AG04449 (cell line): ENCODE measurements around the gene TBL1XR1.

Experiments used
- CTCF ChIA-PET: fragments of 350-600 bp; formaldehyde crosslinking; extraction: SDS; loops from one replicate; lab custom pipeline; 2021; ENCODE audit warnings: antibody characterized with exemption; lab: Yijun Ruan, JAX
- POLR2A ChIA-PET: fragments of 400-600, 350-600 bp; formaldehyde crosslinking; extraction: SDS; loops from one replicate; lab custom pipeline; 2020; ENCODE audit warnings: antibody characterized with exemption, inconsistent platforms; lab: Yijun Ruan, JAX
- DNase-seq: peaks from one replicate; pipeline ENCODE4 v3.0.0-alpha.2; 2010; ENCODE audit warnings: low read depth, low spot score
- H3K4me3 ChIP-seq: 2 replicates; pipeline ENCODE4 v1.5.1; 2011; ENCODE audit warnings: low read depth, mild to moderate bottlenecking, control low read depth, low read length
- CTCF ChIP-seq: IDR thresholded peaks from one replicate; pipeline ENCODE4 v1.5.1; 2011; ENCODE audit warnings: mild to moderate bottlenecking, moderate library complexity, low read length, control low read depth, inconsistent platforms; ENCODE audit not compliant: insufficient read depth; ENCODE audit errors: missing control alignments

The TBL1XR1 gene

GRCh38 chr3:177133860-177134815 lies 63.1 kb downstream of the TBL1XR1 start:
- ChIA-PET CTCF (interaction anchor here (0.6 kb wide), 1 partner anchor 9 kb away, joined by 3 read pairs; no protein-coding TSS in a partner anchor), POLR2A (no interaction called here)
- no peak overlapping the region for H3K4me3 ChIP-seq
- no peak for DNase-seq
- no peak for TF ChIP-seq CTCF

- no peak for DNase-seq
- no peak for TF ChIP-seq CTCF
- ChIA-PET CTCF (no interaction called here), POLR2A (no interaction called here)
- H3K4me3 ChIP-seq: no peak overlapping the region
These were observed 65.2 kb downstream of the TBL1XR1 start for GRCh38 chr3:177131927-177132636.

GRCh38 chr3:177127008-177127407 lies 70.3 kb downstream of the TBL1XR1 start:
- POLR2A ChIA-PET: no interaction called here
- no peak for TF ChIP-seq CTCF
- H3K4me3 ChIP-seq: no peak overlapping the region
- no peak for DNase-seq
- CTCF ChIA-PET: no interaction called here

DNA sequence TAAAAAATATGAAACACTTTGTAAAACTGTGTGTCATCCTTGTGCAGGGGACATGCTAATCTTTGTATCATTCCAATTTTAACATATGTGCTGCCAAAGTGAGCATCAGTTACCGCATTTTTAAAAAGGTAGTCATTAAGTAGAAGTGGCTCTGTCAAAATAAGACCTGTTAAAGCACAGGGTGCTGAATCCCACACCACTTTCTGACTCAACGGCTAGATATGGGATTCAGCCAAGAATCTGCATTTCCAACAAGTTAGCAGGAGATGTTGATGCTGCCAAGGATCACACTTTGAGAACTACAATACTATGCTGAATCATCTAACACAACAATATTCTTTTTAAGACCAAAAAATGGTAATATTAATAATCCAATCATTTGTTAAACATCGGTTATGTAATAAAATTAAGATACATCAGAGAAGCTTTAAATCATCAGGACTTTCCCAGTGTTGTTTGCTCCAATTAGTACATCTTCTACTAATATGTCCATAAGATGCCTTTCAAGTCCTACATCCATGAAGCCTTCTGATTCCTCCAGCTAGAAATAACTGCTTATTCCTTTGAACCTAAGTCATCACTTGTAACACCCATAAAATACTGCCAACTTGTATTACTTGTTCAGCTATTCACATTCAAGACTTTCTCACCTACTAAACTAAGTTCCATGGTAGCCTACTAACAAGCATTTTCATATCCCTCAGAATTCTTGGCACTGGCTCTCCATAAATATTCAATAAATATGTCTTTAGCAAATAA lies 71.1 kb downstream of the TBL1XR1 start:
- ChIA-PET POLR2A (interaction anchor here (0.8 kb wide), 1 partner anchor 342 kb away, joined by 3 read pairs; no protein-coding TSS in a partner anchor), CTCF (interaction anchor here (0.9 kb wide), 1 partner anchor 9 kb away, joined by 3 read pairs; no protein-coding TSS in a partner anchor)
- peak; percentile 81 for DNase-seq
- no peak overlapping the region for H3K4me3 ChIP-seq
- no peak for TF ChIP-seq CTCF

DNA sequence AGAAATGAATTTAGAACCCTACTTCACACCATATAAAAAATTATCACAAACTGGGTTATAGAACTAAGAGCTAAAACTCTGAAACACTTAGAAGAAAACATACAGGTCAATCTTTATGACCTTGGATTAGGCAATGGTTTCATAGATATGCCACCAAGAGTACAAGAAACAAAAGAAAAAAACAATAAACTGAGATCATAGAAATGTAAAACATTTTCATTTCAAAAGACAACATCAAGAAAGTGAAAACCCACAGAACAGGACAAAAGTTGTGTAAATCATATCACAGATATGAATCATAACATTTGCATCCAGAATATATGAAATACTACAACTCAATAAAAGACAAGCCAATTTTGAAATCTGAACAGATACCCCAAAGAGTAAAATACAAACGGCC lies 72.4 kb downstream of the TBL1XR1 start:
- POLR2A ChIA-PET: no interaction called here
- CTCF ChIA-PET: no interaction called here
- no peak for DNase-seq

More for the DNA sequence above, 72.4 kb downstream of the TBL1XR1 start:
- no peak for TF ChIP-seq CTCF
- H3K4me3 ChIP-seq: no peak overlapping the region
